DND-41 (cell line): ENCODE measurements around the gene GATA5.

Experiments
- ATAC-seq: fragments of 200-7000 bp; cut with Tn5 transposase; 3 replicates; pipeline ENCODE4 v1.9.1; 2021; ENCODE audit warnings: low read depth; ENCODE audit not compliant: insufficient read depth
- DNase-seq: peaks from one replicate; pipeline ENCODE4 v3.0.0-alpha.2; 2020
- H2AFZ ChIP-seq: 2 replicates; pipeline ENCODE4 v1.6.0; 2012; ENCODE audit warnings: low read depth, low read length
- H3K27ac ChIP-seq: 2 replicates; pipeline ENCODE4 v1.5.1; 2012; ENCODE audit warnings: low read length, inconsistent platforms
- H3K27me3 ChIP-seq: fragments of 200-600 bp; sonication (generic); 2 replicates; pipeline ENCODE4 v1.6.0; 2012; ENCODE audit warnings: low read length, mild to moderate bottlenecking, inconsistent platforms; ENCODE audit not compliant: insufficient read depth, poor library complexity
- H3K36me3 ChIP-seq: 2 replicates; pipeline ENCODE4 v1.5.1; 2012; ENCODE audit warnings: low read length, inconsistent platforms; ENCODE audit not compliant: insufficient read depth
- H3K4me1 ChIP-seq: 2 replicates; pipeline ENCODE4 v1.5.1; 2012; ENCODE audit warnings: mild to moderate bottlenecking, low read length; ENCODE audit not compliant: insufficient read depth
- H3K4me2 ChIP-seq: 2 replicates; pipeline ENCODE4 v1.6.0; 2012; ENCODE audit warnings: mild to moderate bottlenecking, moderate library complexity, low read length, inconsistent platforms; ENCODE audit not compliant: insufficient read depth
- H3K4me3 ChIP-seq, 2 experiments: fragments of 200-600 bp in 1 of 2; shearing (Covaris generic) in 1 of 2; 2 replicates each; pipeline ENCODE4 v1.5.1; 2012 to 2016; ENCODE audit warnings: inconsistent platforms in 2 of 2, low read length in 2 of 2, mild to moderate bottlenecking in 2 of 2, low read depth in 1 of 2, moderate library complexity in 1 of 2
- H3K79me2 ChIP-seq: 2 replicates; pipeline ENCODE4 v1.6.0; 2012; ENCODE audit warnings: low read length, inconsistent platforms; ENCODE audit not compliant: insufficient read depth
- H3K9ac ChIP-seq: 2 replicates; pipeline ENCODE4 v1.6.0; 2012; ENCODE audit warnings: low read depth, mild to moderate bottlenecking, inconsistent platforms, low read length, moderate library complexity
- H3K9me3 ChIP-seq: 2 replicates; pipeline ENCODE4 v1.5.1; 2012; ENCODE audit warnings: low read length, moderate library complexity, mild to moderate bottlenecking, inconsistent platforms; ENCODE audit not compliant: insufficient read depth, severe bottlenecking
- H4K20me1 ChIP-seq: 2 replicates; pipeline ENCODE4 v1.6.0; 2012; ENCODE audit warnings: low read length; ENCODE audit not compliant: insufficient read depth
- CTCF ChIP-seq: IDR thresholded peaks from 2 replicates; pipeline ENCODE4 v1.5.1; 2012; ENCODE audit warnings: borderline replicate concordance, low read length, moderate library complexity, mild to moderate bottlenecking; ENCODE audit not compliant: poor library complexity, severe bottlenecking; ENCODE audit errors: extremely low read depth
- EZH2 ChIP-seq: IDR thresholded peaks from 3 replicates; pipeline ENCODE4 v1.6.1; 2012; ENCODE audit warnings: borderline replicate concordance, low read depth, mild to moderate bottlenecking, moderate library complexity, low read length, inconsistent platforms; ENCODE audit not compliant: severe bottlenecking

Gene GATA5

GRCh38 chr20:62516338-62516737 is 40.5 kb upstream of the GATA5 start:
- no peak for DNase-seq
- H3K27me3 ChIP-seq, result peaks cover 18% of the 10 kb centered on the region

GRCh38 chr20:62515826-62516225 is 40.0 kb upstream of the GATA5 start:
- Histone ChIP-seq H3K4me3 (no peak overlapping the region), H3K27me3 (peaks cover 18% of the 10 kb centered on the region), H3K4me1 (no peaks in the 10 kb centered on the region), H2AFZ (no peak overlapping the region), H3K9ac (no peak overlapping the region), H3K36me3 (no peaks in the 10 kb centered on the region), H3K79me2 (no peaks in the 10 kb centered on the region), H3K4me2 (no peak overlapping the region), H4K20me1 (peaks cover 30% of the 10 kb centered on the region), H3K9me3 (no peaks in the 10 kb centered on the region), H3K27ac (no peak overlapping the region)
- TF ChIP-seq CTCF, result no peak
- no peak for TF ChIP-seq EZH2
- DNase-seq (no peak), ATAC-seq (no peak)

More at GRCh38 chr20:62516338-62516737, 40.5 kb upstream of the GATA5 start:
- no peaks in the 10 kb centered on the region for H3K9me3 ChIP-seq
- H3K4me1 ChIP-seq, result no peaks in the 10 kb centered on the region
- H3K36me3 ChIP-seq, result no peaks in the 10 kb centered on the region
- no peak overlapping the region for H2AFZ ChIP-seq
- H3K27ac ChIP-seq, result no peak overlapping the region
- H3K9ac ChIP-seq, result no peak overlapping the region
- TF ChIP-seq EZH2, result no peak
- ATAC-seq, result no peak
- no peak overlapping the region for H3K4me2 ChIP-seq
- H3K79me2 ChIP-seq, result no peaks in the 10 kb centered on the region
- no peak overlapping the region for H3K4me3 ChIP-seq
- peaks cover 27% of the 10 kb centered on the region for H4K20me1 ChIP-seq

DNA sequence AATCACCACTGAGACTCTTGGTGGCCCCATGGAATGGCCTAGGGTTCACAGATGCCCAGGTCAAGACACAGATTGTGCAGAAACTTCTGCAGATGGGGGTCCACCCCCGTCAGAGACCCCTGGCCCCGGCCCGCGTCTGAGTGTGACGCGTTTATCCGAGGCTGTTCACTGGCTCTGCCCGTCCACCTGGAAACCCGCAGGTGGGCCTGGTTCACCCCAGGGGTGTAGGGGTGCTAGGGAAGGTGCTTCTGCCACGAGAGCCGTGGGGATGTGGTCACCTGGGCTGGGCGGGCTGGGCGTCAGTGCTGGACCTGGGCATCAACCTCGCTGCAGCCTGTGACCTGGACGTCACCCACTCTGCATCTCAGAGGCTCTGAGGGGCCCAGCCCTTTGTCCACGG is 39.5 kb upstream of the GATA5 start:
- DNase-seq (no peak), ATAC-seq (no peak)
- Histone ChIP-seq H4K20me1 (peaks cover 30% of the 10 kb centered on the region), H3K9me3 (no peaks in the 10 kb centered on the region), H3K9ac (no peak overlapping the region), H3K4me1 (no peaks in the 10 kb centered on the region), H3K36me3 (no peaks in the 10 kb centered on the region), H2AFZ (no peak overlapping the region), H3K27me3 (peaks cover 18% of the 10 kb centered on the region), H3K27ac (no peak overlapping the region), H3K4me2 (no peak overlapping the region), H3K4me3 (no peak overlapping the region), H3K79me2 (no peaks in the 10 kb centered on the region)
- no peak for TF ChIP-seq CTCF
- TF ChIP-seq EZH2, result no peak

GRCh38 chr20:62513991-62514390 is 38.2 kb upstream of the GATA5 start:
- Histone ChIP-seq H4K20me1 (peaks cover 30% of the 10 kb centered on the region), H3K4me3 (no peak overlapping the region), H3K27ac (no peak overlapping the region), H3K27me3 (peaks cover 18% of the 10 kb centered on the region), H3K4me2 (no peak overlapping the region), H3K9me3 (no peaks in the 10 kb centered on the region), H3K79me2 (no peaks in the 10 kb centered on the region), H3K4me1 (no peaks in the 10 kb centered on the region), H3K9ac (no peak overlapping the region), H3K36me3 (no peaks in the 10 kb centered on the region), H2AFZ (no peak overlapping the region)
- ATAC-seq (no peak), DNase-seq (no peak)
- TF ChIP-seq EZH2 (no peak), CTCF (no peak)
